ENCODE measurements around the gene PMM2. TPM values are rescaled to one million over a fixed set of nuclear protein-coding genes. Genes with fewer than 3 reads are reported as not detected.

The PMM2 gene
- total RNA-seq, 1 experiment from 2014 or later, result 58.4 TPM

- intact Hi-C loops (cut with micrococcal nuclease; ENCODE audit: unreplicated experiment), result no loop called here
- Histone ChIP-seq H3K4me1 (ENCODE audit: control insufficient read depth, insufficient read depth, low read length) (no peaks in the 10 kb centered on the region), H3K4me3 (ENCODE audit: low read depth in 2 of 2, low read length in 2 of 2) (no peak overlapping the region), H3K9me3 (ENCODE audit: control insufficient read depth, insufficient read depth, low read depth, low read length) (no peaks in the 10 kb centered on the region), H3K27me3 (ENCODE audit: control insufficient read depth, insufficient read depth, low read length) (no peaks in the 10 kb centered on the region), H3K27ac (ENCODE audit: low read length) (no peak overlapping the region), H3K36me3 (ENCODE audit: control insufficient read depth, insufficient read depth, low read length) (peaks cover 30% of the 10 kb centered on the region)
- CTCF ChIA-PET, result no interaction called here
- no peak for DNase-seq (ENCODE audit: low read depth, low spot score)
- BruUV-seq (replicated peaks), result no TSS peak
- no peak for ATAC-seq
- POLR2A ChIA-PET, result no interaction called here
- in situ Hi-C loops (cut with HindIII; ENCODE audit: low pct_unique_long_range_greater_than_20kb, low sequenced_read_pairs), result no loop called here
- no peak for TF ChIP-seq POLR2AphosphoS5 (IDR thresholded peaks at IDR 0.05; ENCODE audit: low read depth, low read length)
- no peak for TF ChIP-seq REST (IDR thresholded peaks at IDR 0.05; ENCODE audit: insufficient read depth in 1 of 2, low read depth in 2 of 2, low read length in 1 of 2)
- TF ChIP-seq SIN3A (IDR thresholded peaks at IDR 0.05; ENCODE audit: borderline replicate concordance, insufficient read depth, low read depth, low read length), result no peak
- TF ChIP-seq CTCF (IDR thresholded peaks at IDR 0.05), result no peak
- no peak for TF ChIP-seq TCF7L2 (IDR thresholded peaks at IDR 0.05; ENCODE audit: low read depth, low read length)
These were observed 28.7 kb downstream of the PMM2 start for GRCh38 chr16:8826278-8826879.

- ChIA-PET CTCF (no interaction called here), POLR2A (no interaction called here)
- peaks cover 36% of the 10 kb centered on the region for H3K36me3 ChIP-seq (ENCODE audit: control insufficient read depth, insufficient read depth, low read length)
- TF ChIP-seq SIN3A (IDR thresholded peaks at IDR 0.05; ENCODE audit: borderline replicate concordance, insufficient read depth, low read depth, low read length), result no peak
- TF ChIP-seq POLR2AphosphoS5 (IDR thresholded peaks at IDR 0.05; ENCODE audit: low read depth, low read length), result no peak
- TF ChIP-seq REST (IDR thresholded peaks at IDR 0.05; ENCODE audit: insufficient read depth in 1 of 2, low read depth in 2 of 2, low read length in 1 of 2), result no peak
- no peak for TF ChIP-seq TCF7L2 (IDR thresholded peaks at IDR 0.05; ENCODE audit: low read depth, low read length)
- TF ChIP-seq CTCF (IDR thresholded peaks at IDR 0.05), result no peak
- no peak overlapping the region for H3K27ac ChIP-seq (ENCODE audit: low read length)
- H3K4me3 ChIP-seq (ENCODE audit: low read depth in 2 of 2, low read length in 2 of 2), result no peak overlapping the region
- no TSS peak for BruUV-seq (replicated peaks)
- H3K4me1 ChIP-seq (ENCODE audit: control insufficient read depth, insufficient read depth, low read length), result no peaks in the 10 kb centered on the region
- no peak for ATAC-seq
- intact Hi-C loops (cut with micrococcal nuclease; ENCODE audit: unreplicated experiment) (no loop called here), in situ Hi-C loops (cut with HindIII; ENCODE audit: low pct_unique_long_range_greater_than_20kb, low sequenced_read_pairs) (no loop called here)
- H3K27me3 ChIP-seq (ENCODE audit: control insufficient read depth, insufficient read depth, low read length), result no peaks in the 10 kb centered on the region
- H3K9me3 ChIP-seq (ENCODE audit: control insufficient read depth, insufficient read depth, low read depth, low read length), result no peaks in the 10 kb centered on the region
- no peak for DNase-seq (ENCODE audit: low read depth, low spot score)
These were observed 31.0 kb downstream of the PMM2 start for GRCh38 chr16:8828541-8829165.
